Measurements from ENCODE around the gene AMBRA1. TPM values are rescaled to one million over a fixed set of nuclear protein-coding genes. Genes with fewer than 3 reads are reported as not detected.

Gene AMBRA1
- total and polyA plus RNA-seq, 12 donors: 5.2 to 23.3 (median 16.0) TPM

DNA sequence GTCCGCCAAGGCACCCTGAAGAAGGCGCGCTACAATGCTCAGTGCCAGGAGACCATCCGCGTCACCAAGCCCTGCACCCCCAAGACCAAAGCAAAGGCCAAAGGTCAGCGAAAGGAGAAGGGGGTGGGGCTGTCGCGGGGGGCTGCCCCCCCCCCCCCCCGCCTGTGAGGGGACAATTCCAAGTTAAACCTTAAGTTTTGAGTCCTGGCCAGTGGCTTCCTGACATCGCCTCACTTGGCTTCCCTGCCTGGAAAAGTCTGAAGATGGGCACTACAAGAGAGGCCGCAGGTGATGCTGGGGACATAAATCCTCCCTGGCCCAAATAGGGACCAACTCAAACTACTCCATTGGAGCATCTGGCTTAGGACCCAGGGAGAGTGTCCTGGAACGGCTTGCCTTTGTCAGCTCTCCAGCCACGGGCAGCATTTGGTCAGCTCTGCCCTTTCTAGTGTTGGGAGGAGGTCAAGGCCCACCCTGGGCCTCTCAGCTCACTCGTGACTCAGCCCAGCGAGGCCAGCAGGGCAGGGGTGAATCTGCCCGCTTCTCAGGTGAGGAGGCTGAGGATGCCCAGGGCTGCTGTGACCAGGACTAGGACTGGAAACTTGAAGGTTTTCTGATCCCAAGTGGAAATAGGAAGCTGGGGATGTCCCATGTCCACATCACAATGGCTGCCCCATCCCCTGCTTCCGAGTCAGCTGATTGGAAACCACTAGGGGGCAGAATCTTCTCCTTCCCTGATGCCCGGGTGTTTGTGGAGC, 211.0 kb downstream of the AMBRA1 start:
- Histone ChIP-seq H3K36me3 (peaks cover 0 to 11% (median 0%) of the 10 kb centered on the region in 9 donors), H3K27me3 (peaks cover 0 to 43% (median 9%) of the 10 kb centered on the region in 7 donors), H3K4me1 (peaks cover 7 to 40% (median 20%) of the 10 kb centered on the region in 9 donors), H3K27ac (no peak overlapping the region), H3K4me3 (peak overlapping the region in 6 of 10 donors; percentile 72 to 89 (median 75)), H3K9me3 (no peaks in the 10 kb centered on the region)
- DNase-seq (no peak), ATAC-seq (no peak)
- intact Hi-C loops (cut with DNase I): loop anchor here in 4 of 10 donors (10.0 kb wide), 2 partner anchors 222 to 232 kb away; partner anchors contain the start of genes ATG13 (in 3 of the 4) and HARBI1 (in 3 of the 4)
- TF ChIP-seq CTCF (IDR thresholded peaks at IDR 0.05): peak; percentile 24 to 66 (median 58)
- WGBS, 2 donors: 51 to 53% methylated on average over 17 to 18 of the region's 18 CpGs

DNA sequence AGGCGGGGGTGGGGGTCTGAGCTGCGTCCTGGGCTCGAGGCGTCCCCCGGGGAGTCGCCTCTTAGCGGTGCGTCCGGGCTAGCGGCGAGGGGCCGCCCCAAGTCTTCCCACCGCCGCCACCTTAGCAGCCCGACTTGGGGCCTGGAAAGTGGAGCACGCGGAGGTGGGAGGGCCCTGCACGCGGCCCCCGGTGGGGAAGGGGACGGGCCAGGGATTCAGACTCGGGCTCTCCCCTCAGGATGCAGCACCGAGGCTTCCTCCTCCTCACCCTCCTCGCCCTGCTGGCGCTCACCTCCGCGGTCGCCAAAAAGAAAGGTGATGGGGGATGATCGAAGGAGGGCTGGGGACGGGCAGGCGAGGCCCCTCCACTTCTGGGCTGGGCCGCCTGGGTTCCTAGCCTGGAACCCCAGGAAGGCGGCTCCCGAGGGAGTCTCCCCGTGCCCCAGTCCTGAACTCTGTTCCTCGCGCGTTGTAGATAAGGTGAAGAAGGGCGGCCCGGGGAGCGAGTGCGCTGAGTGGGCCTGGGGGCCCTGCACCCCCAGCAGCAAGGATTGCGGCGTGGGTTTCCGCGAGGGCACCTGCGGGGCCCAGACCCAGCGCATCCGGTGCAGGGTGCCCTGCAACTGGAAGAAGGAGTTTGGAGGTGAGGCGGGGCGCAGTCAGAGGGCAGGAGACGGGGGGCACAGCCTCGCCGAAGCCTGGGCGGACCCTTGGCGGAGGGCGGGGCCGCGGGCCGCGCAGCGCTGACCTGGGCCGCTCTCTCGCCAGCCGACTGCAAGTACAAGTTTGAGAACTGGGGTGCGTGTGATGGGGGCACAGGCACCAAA, 211.8 kb downstream of the AMBRA1 start:
- peak in 1 of 2 donors; percentile 18 for DNase-seq
- intact Hi-C loops (cut with DNase I): loop anchor here in 4 of 10 donors (10.0 kb wide), 2 partner anchors 223 to 233 kb away; partner anchors contain the start of genes ATG13 (in 3 of the 4) and HARBI1 (in 3 of the 4)
- WGBS, 2 donors: 3 to 6% methylated on average over 60 to 66 of the region's 66 CpGs
- Histone ChIP-seq H3K9me3 (no peaks in the 10 kb centered on the region), H3K4me1 (peaks cover 7 to 35% (median 20%) of the 10 kb centered on the region in 9 donors), H3K4me3 (peak overlapping the region; percentile 4 to 89 (median 73)), H3K27ac (peak overlapping the region in 2 of 10 donors; percentile 40 to 93), H3K36me3 (peaks cover 0 to 19% (median 0%) of the 10 kb centered on the region in 9 donors), H3K27me3 (peaks cover 0 to 35% (median 6%) of the 10 kb centered on the region in 7 donors)
- ATAC-seq: no peak
- no peak for TF ChIP-seq CTCF (IDR thresholded peaks at IDR 0.05)

DNA sequence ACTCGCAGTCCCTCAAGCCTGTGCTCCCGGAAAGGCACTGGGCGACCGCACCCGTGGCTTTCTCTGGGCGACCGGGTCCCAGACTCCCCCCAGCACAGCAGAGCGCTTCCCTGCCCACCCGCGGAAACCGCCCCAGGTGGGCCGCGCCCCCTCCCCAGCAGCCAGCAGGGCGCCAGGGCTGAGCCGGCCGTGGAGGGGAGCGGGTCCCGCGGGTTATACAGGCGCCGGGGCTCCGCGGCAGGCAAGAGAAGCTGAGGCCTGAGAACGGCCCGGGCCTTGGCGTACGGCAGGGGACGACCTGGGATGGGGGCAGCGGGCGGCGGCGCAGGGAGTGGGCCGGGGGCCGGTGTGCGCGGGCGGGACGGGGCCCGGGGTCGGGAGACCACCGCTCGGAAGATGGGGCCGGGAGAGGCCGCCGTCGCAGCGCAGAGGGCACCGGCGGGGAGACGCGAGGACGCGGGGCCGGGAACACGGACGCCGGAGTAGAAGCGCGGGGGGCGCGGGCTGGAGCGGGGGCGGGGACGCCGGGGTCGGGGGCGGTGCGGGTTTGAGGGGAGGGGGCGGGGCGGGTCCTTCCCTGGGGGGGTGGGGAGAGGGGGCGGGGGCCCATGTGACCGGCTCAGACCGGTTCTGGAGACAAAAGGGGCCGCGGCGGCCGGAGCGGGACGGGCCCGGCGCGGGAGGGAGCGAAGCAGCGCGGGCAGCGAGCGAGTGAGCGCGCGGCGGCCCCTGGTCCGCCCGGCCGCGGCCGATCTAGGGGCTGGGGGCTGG, 212.6 kb downstream of the AMBRA1 start, which contains the start of gene MDK:
MDK (plus strand) TSS at position 622 of the 771 bp plus-strand sequence. CDS start 389 bp downstream, outside the sequence.
- intact Hi-C loops (cut with DNase I): loop anchor here in 4 of 10 donors (10.0 kb wide), 2 partner anchors 224 to 234 kb away; partner anchors contain the start of genes ATG13 (in 3 of the 4) and HARBI1 (in 3 of the 4)
- peak in 7 of 8 donors; percentile 1 to 9 (median 3) for ATAC-seq
- Histone ChIP-seq H3K27ac (peak within 1 kb of the TSS; percentile 49 to 93 (median 82)), H3K9me3 (no peaks in the 10 kb centered on the region), H3K4me1 (peaks cover 7 to 35% (median 20%) of the 10 kb centered on the region in 9 donors), H3K36me3 (peaks cover 0 to 27% (median 5%) of the 10 kb centered on the region in 9 donors), H3K4me3 (peak within 1 kb of the TSS; percentile 67 to 89 (median 74)), H3K27me3 (peaks cover 0 to 27% (median 6%) of the 10 kb centered on the region in 7 donors)
- no peak for TF ChIP-seq CTCF (IDR thresholded peaks at IDR 0.05)
- 0 to 1% methylated on average over 70 to 92 of the region's 96 CpGs for WGBS, 2 donors
- peak in 1 of 2 donors; percentile 32 for DNase-seq
